Skeletal muscle satellite cell (primary cell): Measurements from ENCODE around the gene CD200.

Experiments used
- H3K27me3 ChIP-seq: 2 replicates; pipeline ENCODE4 v1.7.0; 2013; ENCODE audit warnings: low read length; ENCODE audit not compliant: control insufficient read depth, insufficient read depth
- H3K36me3 ChIP-seq: 2 replicates; pipeline ENCODE4 v1.7.0; 2013; ENCODE audit warnings: mild to moderate bottlenecking, control low read depth, low read length; ENCODE audit not compliant: insufficient read depth
- H3K4me1 ChIP-seq: 2 replicates; pipeline ENCODE4 v1.7.0; 2013; ENCODE audit warnings: low read length; ENCODE audit not compliant: control insufficient read depth, insufficient read depth
- H3K4me2 ChIP-seq: 2 replicates; pipeline ENCODE4 v1.7.0; 2013; ENCODE audit warnings: mild to moderate bottlenecking, low read length
- H3K4me3 ChIP-seq: 2 replicates; pipeline ENCODE4 v1.7.0; 2013; ENCODE audit warnings: low read length
- H3K9ac ChIP-seq: 2 replicates; pipeline ENCODE4 v1.7.0; 2013; ENCODE audit warnings: mild to moderate bottlenecking, low read depth, low read length, moderate library complexity
- H3K9me3 ChIP-seq: replicated peaks from 2 replicates; pipeline ENCODE4 v1.7.0; 2013; ENCODE audit warnings: mild to moderate bottlenecking, control low read depth, low read length

Gene CD200

DNA sequence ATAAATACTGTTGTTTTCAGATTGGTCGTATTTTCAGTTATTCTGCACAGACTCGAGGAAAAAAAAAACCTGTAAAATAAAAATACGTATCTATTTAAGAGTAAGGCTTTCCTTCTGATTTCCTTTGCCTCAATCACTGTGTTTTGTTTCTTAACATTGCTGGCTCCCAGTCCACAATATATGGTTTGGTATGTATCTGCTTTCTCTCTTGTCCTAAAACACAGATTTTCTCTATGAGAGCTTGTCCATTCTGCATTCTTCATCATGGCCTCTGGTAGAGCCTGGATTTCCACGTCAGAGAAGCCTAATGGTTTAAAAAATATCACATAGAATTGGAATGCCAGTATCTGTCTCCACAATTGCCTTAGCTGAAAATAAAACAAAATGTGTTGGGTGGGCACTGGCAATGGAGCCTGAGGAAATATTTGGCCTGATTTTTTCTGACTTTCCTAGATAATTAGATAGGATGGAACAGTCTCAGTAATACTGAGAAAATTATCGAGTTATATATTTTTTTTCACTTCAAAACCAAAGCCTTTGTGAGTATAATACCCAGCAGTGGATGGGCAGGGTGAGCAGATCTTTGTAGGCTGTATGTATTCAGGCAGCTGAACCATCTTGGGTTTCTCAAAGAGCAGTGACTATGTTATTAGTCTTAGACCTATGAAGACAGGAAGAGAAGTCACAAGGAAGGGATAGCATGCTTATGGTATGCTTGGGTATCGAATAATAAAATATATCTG is 1.9 kb downstream of the CD200 start:
- H3K9ac ChIP-seq: no peak overlapping the region
- H3K4me3 ChIP-seq: no peak overlapping the region

DNA sequence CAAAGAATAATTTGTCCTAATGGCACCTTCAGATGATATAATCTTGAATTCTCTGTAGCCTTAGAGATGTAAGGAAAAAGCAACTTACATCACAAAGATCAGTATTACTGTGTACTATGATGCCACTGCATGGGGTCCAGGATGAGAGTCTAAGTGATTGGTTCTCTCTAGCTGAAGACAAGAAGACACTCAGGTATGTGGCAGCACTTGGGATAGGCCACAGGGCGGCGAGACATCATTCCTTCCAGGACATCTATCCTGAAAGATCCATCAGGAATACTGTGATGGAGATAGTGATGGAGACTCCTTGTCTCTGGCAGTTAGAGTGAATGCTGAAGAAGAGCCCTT is 2.5 kb downstream of the CD200 start:
- Histone ChIP-seq H3K36me3 (no peaks in the 10 kb centered on the region), H3K4me2 (no peak overlapping the region), H3K27me3 (peaks cover 35% of the 10 kb centered on the region), H3K9ac (no peak overlapping the region), H3K4me3 (no peak overlapping the region), H3K9me3 (no peaks in the 10 kb centered on the region), H3K4me1 (peaks cover 9% of the 10 kb centered on the region)

More for the DNA sequence above, 1.9 kb downstream of the CD200 start:
- Histone ChIP-seq H3K9me3 (no peaks in the 10 kb centered on the region), H3K4me2 (no peak overlapping the region), H3K4me1 (peaks cover 9% of the 10 kb centered on the region), H3K36me3 (no peaks in the 10 kb centered on the region), H3K27me3 (peaks cover 35% of the 10 kb centered on the region)

DNA sequence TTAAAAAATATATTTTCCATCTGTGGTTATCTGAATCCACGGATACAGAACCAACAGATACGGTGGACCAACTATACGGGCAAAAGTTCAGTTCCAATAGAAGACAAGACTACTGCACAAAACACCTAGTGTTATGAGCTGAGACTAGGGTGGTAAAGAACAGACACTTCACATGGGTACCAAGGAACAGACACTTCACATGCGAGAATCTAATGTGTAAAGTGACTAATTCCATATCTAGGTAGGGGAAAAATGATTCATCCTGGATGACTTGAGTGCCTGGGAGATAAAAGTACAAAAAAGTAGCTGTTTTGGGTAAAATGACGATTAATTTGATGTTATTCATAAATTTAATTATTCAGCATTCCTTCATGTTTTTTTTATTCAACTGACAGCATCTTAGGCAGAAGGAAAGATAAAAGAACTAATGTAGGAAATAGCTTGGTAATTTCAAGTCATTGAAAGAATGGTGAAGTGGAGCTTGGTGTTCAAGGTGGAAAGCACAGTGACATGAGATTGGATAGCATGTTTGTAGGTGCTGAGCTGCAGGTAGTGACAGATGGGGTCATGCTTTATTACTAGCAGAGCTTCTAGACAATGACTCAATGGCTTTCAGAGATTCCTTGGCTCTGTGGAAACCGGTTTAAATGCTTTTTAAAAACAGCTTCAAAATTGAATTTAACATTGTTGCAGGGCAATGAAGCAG is 5.2 kb downstream of the CD200 start:
- Histone ChIP-seq H3K27me3 (peaks cover 30% of the 10 kb centered on the region), H3K4me3 (no peak overlapping the region), H3K4me2 (no peak overlapping the region), H3K4me1 (peaks cover 3% of the 10 kb centered on the region), H3K36me3 (no peaks in the 10 kb centered on the region), H3K9ac (no peak overlapping the region), H3K9me3 (no peaks in the 10 kb centered on the region)

DNA sequence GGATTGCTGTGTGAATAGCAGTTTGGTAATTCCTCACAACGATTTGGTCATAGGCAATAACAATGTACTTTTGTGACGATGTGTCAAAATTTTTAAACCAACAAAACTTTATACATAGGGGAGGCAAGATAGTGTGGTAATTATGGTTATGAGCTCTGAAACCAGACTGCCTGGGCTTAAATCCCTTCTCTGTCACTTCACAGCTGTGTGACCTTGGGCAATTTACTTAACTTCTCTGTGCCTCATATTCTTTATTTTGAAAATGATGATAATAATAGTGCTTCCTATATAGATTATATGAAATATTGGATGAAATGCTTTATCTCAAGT is 5.7 kb downstream of the CD200 start:
- Histone ChIP-seq H3K36me3 (no peaks in the 10 kb centered on the region), H3K9me3 (no peaks in the 10 kb centered on the region), H3K4me1 (no peaks in the 10 kb centered on the region), H3K4me3 (no peak overlapping the region), H3K27me3 (peaks cover 26% of the 10 kb centered on the region), H3K4me2 (no peak overlapping the region), H3K9ac (no peak overlapping the region)

DNA sequence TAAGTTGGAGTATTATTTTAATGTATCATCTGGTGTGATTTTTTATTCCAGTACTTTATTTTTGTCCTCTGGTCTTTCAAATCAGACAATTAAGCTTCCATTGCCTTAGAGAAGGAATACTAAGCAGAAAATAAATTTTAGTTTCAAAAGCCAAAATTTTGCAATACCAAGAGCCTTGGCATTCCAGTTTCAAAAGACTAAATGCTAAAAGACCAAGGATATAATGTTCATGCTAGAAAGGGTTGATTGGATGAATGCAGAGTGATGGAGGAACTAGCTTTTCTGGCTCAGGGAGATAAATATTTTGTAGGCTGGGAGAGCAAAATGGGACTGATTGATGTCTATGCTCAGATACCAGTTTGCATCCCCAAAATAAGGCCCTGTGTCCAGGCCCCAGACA is 6.2 kb downstream of the CD200 start:
- H3K36me3 ChIP-seq: no peaks in the 10 kb centered on the region

DNA sequence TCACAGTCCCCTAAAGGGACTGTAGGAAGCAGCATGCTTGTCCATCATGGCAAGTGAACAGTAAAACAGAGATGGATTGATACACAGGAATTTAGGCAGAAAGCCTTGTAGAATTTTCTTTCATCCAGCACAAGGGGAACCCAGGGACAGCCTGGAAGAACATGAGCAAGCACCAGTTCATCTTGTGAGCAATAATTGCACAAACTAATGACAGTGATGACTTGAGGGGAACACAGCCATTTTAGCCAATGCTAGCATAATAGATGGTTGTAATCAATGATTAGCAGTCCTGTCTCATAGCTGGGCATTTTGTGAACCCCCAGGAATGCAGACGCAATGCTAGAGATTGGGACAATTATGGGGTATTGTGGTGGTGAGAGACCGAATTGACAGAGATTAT is 6.7 kb downstream of the CD200 start:
- peaks cover 18% of the 10 kb centered on the region for H3K27me3 ChIP-seq
- no peaks in the 10 kb centered on the region for H3K9me3 ChIP-seq
- H3K36me3 ChIP-seq: no peaks in the 10 kb centered on the region

More for the DNA sequence above, 6.2 kb downstream of the CD200 start:
- Histone ChIP-seq H3K4me2 (no peak overlapping the region), H3K4me1 (no peaks in the 10 kb centered on the region), H3K27me3 (peaks cover 21% of the 10 kb centered on the region), H3K9me3 (no peaks in the 10 kb centered on the region), H3K4me3 (no peak overlapping the region), H3K9ac (no peak overlapping the region)

DNA sequence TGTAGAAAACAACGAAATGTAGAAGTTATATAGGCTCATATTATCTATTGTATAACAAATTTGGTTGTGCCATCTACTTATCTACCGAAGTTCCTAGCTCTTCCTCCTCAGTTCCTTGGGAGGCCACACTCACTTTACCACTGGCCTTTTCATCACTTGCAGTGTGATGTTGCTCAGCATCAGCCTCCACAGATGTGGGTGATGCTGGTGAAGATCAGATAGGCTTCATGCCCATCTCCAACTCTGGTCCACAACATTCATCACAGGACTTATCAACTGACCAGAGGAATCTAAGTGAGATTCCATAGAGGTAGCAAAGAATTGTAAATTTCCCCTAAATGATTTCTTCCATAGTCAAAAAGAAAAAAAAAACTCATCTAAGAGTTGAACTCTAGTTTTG is 8.4 kb downstream of the CD200 start:
- Histone ChIP-seq H3K4me2 (no peak overlapping the region), H3K36me3 (no peaks in the 10 kb centered on the region), H3K4me3 (no peak overlapping the region), H3K9me3 (no peaks in the 10 kb centered on the region), H3K4me1 (no peaks in the 10 kb centered on the region), H3K27me3 (peaks cover 5% of the 10 kb centered on the region), H3K9ac (no peak overlapping the region)

More for the DNA sequence above, 6.7 kb downstream of the CD200 start:
- H3K4me2 ChIP-seq: no peak overlapping the region
- no peak overlapping the region for H3K9ac ChIP-seq
- no peaks in the 10 kb centered on the region for H3K4me1 ChIP-seq
- H3K4me3 ChIP-seq: no peak overlapping the region

DNA sequence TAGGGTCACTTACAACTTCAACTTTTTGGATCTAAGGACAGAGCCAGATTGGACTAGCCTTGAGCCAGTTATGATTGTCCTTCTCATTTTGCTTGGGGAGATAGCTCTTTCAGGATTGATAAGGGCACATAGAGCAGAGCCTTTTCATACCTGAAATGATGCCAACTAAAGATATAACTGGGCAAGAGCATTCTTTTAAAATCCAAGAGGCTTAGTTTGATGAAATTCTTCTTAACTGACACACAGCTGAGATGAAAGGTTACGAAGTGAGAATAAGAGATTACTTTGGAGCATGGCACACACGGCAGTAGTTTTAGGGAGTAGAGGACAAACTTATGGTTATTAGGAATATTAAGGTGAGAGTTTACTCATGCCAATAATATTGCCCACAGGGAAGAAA is 12.7 kb downstream of the CD200 start:
- Histone ChIP-seq H3K27me3 (no peaks in the 10 kb centered on the region), H3K9ac (no peak overlapping the region), H3K9me3 (no peaks in the 10 kb centered on the region), H3K4me1 (no peaks in the 10 kb centered on the region), H3K36me3 (no peaks in the 10 kb centered on the region), H3K4me3 (no peak overlapping the region), H3K4me2 (no peak overlapping the region)

DNA sequence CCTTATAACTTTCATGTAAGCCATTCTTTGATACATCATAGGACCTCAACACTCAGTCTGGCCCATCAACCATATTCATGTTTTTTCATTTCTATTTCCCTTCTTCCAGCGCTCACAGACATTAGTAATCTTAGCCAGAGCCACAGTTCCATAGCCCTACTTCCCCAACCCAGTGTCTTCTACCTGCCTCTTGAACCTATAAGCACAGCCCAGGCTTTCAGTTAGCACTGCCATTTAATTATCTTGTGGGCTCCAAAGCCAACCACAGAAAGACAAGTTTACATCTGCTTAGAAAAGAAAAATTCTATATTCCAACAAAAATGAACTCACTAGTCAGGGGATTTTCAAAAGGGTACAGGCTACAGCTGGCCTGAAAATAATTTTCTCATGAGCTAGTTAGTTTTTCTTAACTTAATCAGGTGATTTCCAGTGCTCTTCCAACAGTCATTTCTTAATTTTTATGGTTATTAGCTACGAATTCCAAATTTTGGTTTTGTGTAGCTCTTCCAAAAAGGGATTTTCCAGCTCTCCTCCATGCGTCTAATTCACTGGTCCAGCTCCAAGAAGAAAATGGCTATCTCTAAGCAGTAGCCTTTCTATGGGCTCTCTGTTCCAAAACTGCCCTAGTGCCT is 13.7 kb downstream of the CD200 start:
- H3K27me3 ChIP-seq: no peaks in the 10 kb centered on the region
- no peaks in the 10 kb centered on the region for H3K36me3 ChIP-seq
- no peak overlapping the region for H3K4me3 ChIP-seq
- H3K9ac ChIP-seq: no peak overlapping the region
- H3K4me1 ChIP-seq: no peaks in the 10 kb centered on the region
- no peaks in the 10 kb centered on the region for H3K9me3 ChIP-seq
- H3K4me2 ChIP-seq: no peak overlapping the region

DNA sequence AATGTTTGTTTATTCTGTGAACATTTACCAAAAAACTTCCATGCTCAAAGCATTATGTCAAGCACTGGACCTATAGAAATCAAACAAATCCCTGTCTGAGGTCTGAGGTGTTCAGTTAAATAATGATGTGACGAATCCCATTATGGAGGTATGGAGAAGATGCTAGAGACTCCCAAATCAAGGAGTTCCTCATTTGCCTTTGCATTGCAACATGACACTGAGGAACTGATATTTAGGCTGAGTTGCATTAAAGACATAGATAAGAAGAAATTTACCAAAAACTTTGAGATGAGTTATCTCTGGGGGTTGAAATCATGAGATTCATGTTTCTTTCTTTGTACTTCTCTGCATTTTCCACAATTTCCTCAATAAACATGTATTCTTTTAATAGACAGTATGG is 16.0 kb downstream of the CD200 start:
- Histone ChIP-seq H3K4me3 (no peak overlapping the region), H3K9me3 (no peaks in the 10 kb centered on the region), H3K4me2 (no peak overlapping the region), H3K9ac (no peak overlapping the region), H3K27me3 (no peaks in the 10 kb centered on the region), H3K4me1 (no peaks in the 10 kb centered on the region), H3K36me3 (no peaks in the 10 kb centered on the region)

DNA sequence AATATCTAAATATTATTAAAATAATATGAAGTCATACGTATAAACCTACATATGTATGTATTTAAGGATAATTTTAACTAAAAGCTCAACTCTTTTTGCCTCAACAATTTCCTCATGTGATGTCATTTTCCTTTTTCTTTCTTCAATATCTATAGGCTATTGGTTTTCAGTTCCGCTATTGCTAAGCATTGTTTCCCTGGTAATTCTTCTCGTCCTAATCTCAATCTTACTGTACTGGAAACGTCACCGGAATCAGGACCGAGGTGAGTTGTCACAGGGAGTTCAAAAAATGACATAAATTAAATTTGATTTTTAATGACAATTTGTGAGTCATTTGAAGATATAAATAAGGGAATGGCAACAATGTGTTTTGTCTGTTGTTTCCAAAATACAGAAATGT is 16.6 kb downstream of the CD200 start:
- no peaks in the 10 kb centered on the region for H3K4me1 ChIP-seq

More for the DNA sequence above, 16.6 kb downstream of the CD200 start:
- Histone ChIP-seq H3K27me3 (no peaks in the 10 kb centered on the region), H3K4me3 (no peak overlapping the region), H3K9ac (no peak overlapping the region), H3K9me3 (no peaks in the 10 kb centered on the region), H3K4me2 (no peak overlapping the region), H3K36me3 (no peaks in the 10 kb centered on the region)
